ENCODE results near the gene HOMER2. TPM values are rescaled to one million over a fixed set of nuclear protein-coding genes. Genes with fewer than 3 reads are reported as not detected.

The HOMER2 gene
- total and polyA plus RNA-seq, 2 experiments from 2014 or later: 10.8 to 23.9 TPM

GRCh38 chr15:82971218-82971984 is 18.9 kb upstream of the HOMER2 start (continued):
- no peak for TF ChIP-seq ZNF462 (CRISPR knock-in tag; IDR thresholded peaks at IDR 0.05)
- no peak for TF ChIP-seq CTCF (conservative IDR thresholded peaks at IDR 0.05; ENCODE audit: low read depth in 2 of 2)
- TF ChIP-seq JUNB (IDR thresholded peaks at IDR 0.05; ENCODE audit: unreplicated experiment): no peak
- TF ChIP-seq ZNF114 (CRISPR knock-in tag; IDR thresholded peaks at IDR 0.05): no peak

GRCh38 chr15:82970696-82971095 is 18.2 kb upstream of the HOMER2 start:
- Mint-ChIP-seq H3K36me3 (ENCODE audit: low read depth) (no peaks in the 10 kb centered on the region), H3K27ac (no peak overlapping the region), H3K4me1 (no peaks in the 10 kb centered on the region), H3K4me3 (no peak overlapping the region), H3K9me3 (no peaks in the 10 kb centered on the region), H3K27me3 (ENCODE audit: insufficient read depth, low read depth, poor library complexity) (peaks cover 3% of the 10 kb centered on the region)
- Histone ChIP-seq H3K4me2 (no peak overlapping the region), H3K27ac (ENCODE audit: low read depth) (no peak overlapping the region), H3K4me3 (no peak overlapping the region), H3K36me3 (ENCODE audit: insufficient read depth) (no peaks in the 10 kb centered on the region), H3K27me3 (ENCODE audit: insufficient read depth) (no peaks in the 10 kb centered on the region), H3F3A (replicated peaks; ENCODE audit: low read depth) (no peaks in the 10 kb centered on the region), H3K9me2 (ENCODE audit: insufficient read depth) (no peaks in the 10 kb centered on the region), H4K20me1 (replicated peaks; ENCODE audit: insufficient read depth) (no peaks in the 10 kb centered on the region), H3K4me1 (ENCODE audit: insufficient read depth) (no peaks in the 10 kb centered on the region), H2AFZ (no peak overlapping the region), H3K79me2 (replicated peaks; ENCODE audit: insufficient read depth) (no peaks in the 10 kb centered on the region)
- ATAC-seq: no peak
- no peak for DNase-seq (ENCODE audit: low spot score)
- TF ChIP-seq ETS1 (IDR thresholded peaks at IDR 0.05) (no peak), NANOG (IDR thresholded peaks at IDR 0.05; ENCODE audit: borderline replicate concordance) (no peak), JUNB (IDR thresholded peaks at IDR 0.05; ENCODE audit: unreplicated experiment) (no peak), CTCF (conservative IDR thresholded peaks at IDR 0.05; ENCODE audit: low read depth in 2 of 2) (no peak), POLR2AphosphoS5 (IDR thresholded peaks at IDR 0.05; ENCODE audit: low read depth) (no peak), EZH2phosphoT487 (IDR thresholded peaks at IDR 0.05; ENCODE audit: unreplicated experiment) (no peak), EZH2 (IDR thresholded peaks at IDR 0.05; ENCODE audit: low read depth, unreplicated experiment) (no peak), STAT1 (IDR thresholded peaks at IDR 0.05; ENCODE audit: unreplicated experiment) (no peak), CREB1 (CRISPR knock-in tag; IDR thresholded peaks at IDR 0.05; ENCODE audit: low read depth) (no peak)

Data from GM23338 (cell line).